ENCODE data around the gene RAD23B.

Gene RAD23B

DNA sequence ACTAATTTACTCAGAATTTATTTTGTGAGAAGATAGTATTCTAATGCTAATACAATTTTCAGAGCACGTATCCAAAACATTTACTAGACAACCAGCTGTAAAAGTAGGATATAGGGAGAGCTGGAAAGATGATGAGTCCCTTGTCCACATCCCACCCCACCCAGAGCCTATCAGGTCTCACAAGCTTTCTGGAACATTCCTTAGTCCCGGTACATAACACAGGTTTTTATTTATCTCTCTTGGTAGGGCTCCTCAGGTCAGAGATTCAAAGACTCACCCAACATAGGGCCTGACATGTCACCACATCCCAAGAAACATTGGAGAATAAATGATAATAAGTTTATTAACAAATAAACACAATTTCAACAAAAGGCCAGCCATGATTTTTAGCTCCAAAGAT lies 13.8 kb upstream of the RAD23B start:
- no peak for DNase-seq (ENCODE audit: low spot score)
- no peak for TF ChIP-seq CTCF (IDR thresholded peaks at IDR 0.05; ENCODE audit: extremely low read depth, insufficient read depth, missing control alignments)
- in situ Hi-C loops (cut with MboI; ENCODE audit: low pct_unique_long_range_greater_than_20kb, low sequenced_read_pairs, unreplicated experiment) = no loop called here

DNA sequence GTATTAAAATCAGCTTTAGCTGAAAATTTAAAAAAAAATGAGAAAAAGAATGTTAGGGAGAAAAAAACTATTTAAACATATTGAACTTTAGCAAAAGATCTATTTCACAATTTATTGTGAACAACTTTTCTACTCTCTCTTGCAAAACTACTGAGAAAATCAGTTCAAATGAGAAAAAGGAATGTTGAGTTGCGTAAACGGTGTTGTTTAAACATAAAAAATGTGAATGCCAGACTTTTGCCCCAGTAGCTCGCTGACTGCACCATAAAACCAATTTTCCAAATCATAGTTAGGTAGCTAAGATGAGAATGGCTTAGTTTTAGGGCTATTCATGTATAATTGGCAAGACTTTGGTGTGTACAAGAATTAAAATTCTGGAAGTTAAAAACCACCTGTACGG lies 13.4 kb upstream of the RAD23B start:
- TF ChIP-seq CTCF (IDR thresholded peaks at IDR 0.05; ENCODE audit: extremely low read depth, insufficient read depth, missing control alignments) = no peak
- DNase-seq (ENCODE audit: low spot score) = no peak
- in situ Hi-C loops (cut with MboI; ENCODE audit: low pct_unique_long_range_greater_than_20kb, low sequenced_read_pairs, unreplicated experiment) = no loop called here

- TF ChIP-seq CTCF (IDR thresholded peaks at IDR 0.05; ENCODE audit: extremely low read depth, insufficient read depth, missing control alignments) = no peak
- DNase-seq (ENCODE audit: low spot score) = no peak
- in situ Hi-C loops (cut with MboI; ENCODE audit: low pct_unique_long_range_greater_than_20kb, low sequenced_read_pairs, unreplicated experiment) = no loop called here
Observed at GRCh38 chr9:107270082-107270481, 13.0 kb upstream of the RAD23B start.

DNA sequence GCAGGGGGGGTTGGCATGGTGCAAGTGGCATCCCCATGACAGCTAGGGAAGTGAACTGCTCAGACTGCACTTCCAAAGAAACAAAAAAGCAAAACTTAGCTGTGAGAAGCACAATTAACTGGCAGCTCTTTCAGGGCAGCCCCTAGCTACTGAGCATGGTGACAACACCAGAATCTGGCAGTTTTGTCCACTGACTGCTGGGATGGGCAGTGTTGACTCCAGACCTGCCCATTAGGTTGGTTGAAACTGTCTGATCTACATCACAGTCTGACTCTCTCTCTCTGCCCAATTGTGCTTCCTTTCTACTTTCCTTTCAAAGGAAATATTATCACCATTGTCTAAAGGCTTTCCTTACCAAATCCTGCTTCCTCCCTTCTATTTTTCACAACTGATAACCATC lies 12.5 kb upstream of the RAD23B start:
- DNase-seq (ENCODE audit: low spot score) = no peak
- in situ Hi-C loops (cut with MboI; ENCODE audit: low pct_unique_long_range_greater_than_20kb, low sequenced_read_pairs, unreplicated experiment) = no loop called here
- TF ChIP-seq CTCF (IDR thresholded peaks at IDR 0.05; ENCODE audit: extremely low read depth, insufficient read depth, missing control alignments) = no peak

DNA sequence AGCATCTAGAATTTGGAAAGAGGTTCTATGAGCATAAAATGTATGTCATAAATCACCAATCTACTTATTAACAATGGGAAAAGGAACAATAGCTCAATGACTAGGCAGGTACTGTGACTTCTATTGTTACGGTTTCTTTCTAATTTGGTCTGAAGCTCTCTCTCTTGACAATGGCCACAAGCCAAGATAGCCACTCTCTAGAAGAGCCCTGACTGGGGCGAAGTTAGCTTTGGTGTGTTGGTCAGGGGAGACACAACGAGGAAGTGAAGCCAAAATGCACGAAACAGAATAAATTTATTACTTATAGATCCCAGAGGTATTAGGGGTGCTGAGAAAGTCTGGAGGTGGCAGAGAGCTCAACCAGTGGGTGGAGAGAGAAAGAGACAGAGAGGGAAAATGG lies 9.4 kb upstream of the RAD23B start:
- in situ Hi-C loops (cut with MboI; ENCODE audit: low pct_unique_long_range_greater_than_20kb, low sequenced_read_pairs, unreplicated experiment) = no loop called here
- no peak for DNase-seq (ENCODE audit: low spot score)

DNA sequence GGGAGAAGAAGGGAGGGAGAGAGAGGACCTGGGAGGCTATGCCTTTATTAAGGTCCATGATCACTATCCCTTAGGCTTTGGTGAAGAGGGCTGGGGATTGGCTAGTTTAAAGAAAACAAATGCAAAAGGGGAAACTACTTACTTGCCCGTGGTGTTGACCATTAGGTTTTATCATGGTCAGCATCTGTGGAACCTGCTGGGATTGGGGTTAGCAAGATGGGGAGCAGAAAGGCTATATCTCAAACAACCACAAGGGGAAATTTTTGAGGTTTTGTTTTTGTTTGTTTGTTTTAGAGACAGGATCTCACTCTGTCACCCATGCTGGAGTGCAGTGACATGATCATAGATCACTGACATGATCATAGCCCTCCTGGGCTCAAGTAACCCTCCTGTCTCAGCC lies 9.0 kb upstream of the RAD23B start:
- no peak for DNase-seq (ENCODE audit: low spot score)
- no peak for TF ChIP-seq CTCF (IDR thresholded peaks at IDR 0.05; ENCODE audit: extremely low read depth, insufficient read depth, missing control alignments)
- in situ Hi-C loops (cut with MboI; ENCODE audit: low pct_unique_long_range_greater_than_20kb, low sequenced_read_pairs, unreplicated experiment) = no loop called here

More for the DNA sequence above, 9.4 kb upstream of the RAD23B start:
- no peak for TF ChIP-seq CTCF (IDR thresholded peaks at IDR 0.05; ENCODE audit: extremely low read depth, insufficient read depth, missing control alignments)

GRCh38 chr9:107274953-107275422 lies 8.1 kb upstream of the RAD23B start:
- in situ Hi-C loops (cut with MboI; ENCODE audit: low pct_unique_long_range_greater_than_20kb, low sequenced_read_pairs, unreplicated experiment) = no loop called here
- DNase-seq (ENCODE audit: low spot score) = no peak
- no peak for TF ChIP-seq CTCF (IDR thresholded peaks at IDR 0.05; ENCODE audit: extremely low read depth, insufficient read depth, missing control alignments)

Measured in GM13977 (cell line).